ENCODE results near the gene PUM1. TPM values are rescaled to one million over a fixed set of nuclear protein-coding genes. Genes with fewer than 3 reads are reported as not detected.

PUM1 gene
- total RNA-seq, 4 donors from 2014 or later, result 83.2 to 118 (median 106) TPM

- intact Hi-C loops (cut with DNase I; ENCODE audit: low total_unique reads), result no loop called here
- no peak overlapping the region for H3K4me3 ChIP-seq (ENCODE audit: low read depth, poor library complexity, severe bottlenecking)
- DNase-seq (ENCODE audit: low spot score in 2 of 2), result no peak
- no peak for TF ChIP-seq POLR2A (IDR thresholded peaks at IDR 0.05)
- TF ChIP-seq CTCF (IDR thresholded peaks at IDR 0.05), result no peak
- whole genome bisulfite sequencing, 2 donors, result 73 to 79% methylated on average over 6 of the region's 6 CpGs
Observed at GRCh38 chr1:30962609-30963508, 102.7 kb downstream of the PUM1 start.

- intact Hi-C loops (cut with DNase I; ENCODE audit: low total_unique reads), result no loop called here
- WGBS, 2 donors, result 91 to 95% methylated on average over 4 of the region's 4 CpGs
- no peak for TF ChIP-seq CTCF (IDR thresholded peaks at IDR 0.05)
- no peak for TF ChIP-seq POLR2A (IDR thresholded peaks at IDR 0.05)
- H3K4me3 ChIP-seq (ENCODE audit: low read depth, poor library complexity, severe bottlenecking), result no peak overlapping the region
- DNase-seq (ENCODE audit: low spot score in 2 of 2), result no peak
Observed at GRCh38 chr1:30957560-30958222, 107.8 kb downstream of the PUM1 start.

- intact Hi-C loops (cut with DNase I; ENCODE audit: low total_unique reads), result no loop called here
- H3K4me3 ChIP-seq (ENCODE audit: low read depth, poor library complexity, severe bottlenecking), result no peak overlapping the region
- no peak for DNase-seq (ENCODE audit: low spot score in 2 of 2)
- 36 to 43% methylated on average over 1 of the region's 1 CpG for WGBS, 2 donors
- TF ChIP-seq CTCF (IDR thresholded peaks at IDR 0.05) (no peak), POLR2A (IDR thresholded peaks at IDR 0.05) (no peak)
Observed at GRCh38 chr1:30955448-30956015, 110.0 kb downstream of the PUM1 start.

- WGBS, 2 donors, result 87 to 92% methylated on average over 11 of the region's 11 CpGs
- TF ChIP-seq CTCF (IDR thresholded peaks at IDR 0.05), result no peak
- H3K4me3 ChIP-seq (ENCODE audit: low read depth, poor library complexity, severe bottlenecking), result no peak overlapping the region
- no peak for DNase-seq (ENCODE audit: low spot score in 2 of 2)
- intact Hi-C loops (cut with DNase I; ENCODE audit: low total_unique reads), result no loop called here
Observed at GRCh38 chr1:30953685-30954084, 111.8 kb downstream of the PUM1 start.

- DNase-seq (ENCODE audit: low spot score in 2 of 2), result no peak
Observed at GRCh38 chr1:30952098-30952497, 113.4 kb downstream of the PUM1 start.

More at GRCh38 chr1:30952098-30952497, 113.4 kb downstream of the PUM1 start:
- intact Hi-C loops (cut with DNase I; ENCODE audit: low total_unique reads), result no loop called here
- no peak overlapping the region for H3K4me3 ChIP-seq (ENCODE audit: low read depth, poor library complexity, severe bottlenecking)
- WGBS, 2 donors, result 72 to 75% methylated on average over 5 of the region's 5 CpGs
- no peak for TF ChIP-seq CTCF (IDR thresholded peaks at IDR 0.05)

Data from lower leg skin (tissue), 4 donors.